ENCODE measurements around the gene CGRRF1.

CGRRF1 gene

GRCh38 chr14:54538055-54538454 lies 28.3 kb downstream of the CGRRF1 start:
- intact Hi-C loops (cut with DNase I; ENCODE audit: low total_unique reads), result no loop called here
- Histone ChIP-seq H3K9me3 (no peaks in the 10 kb centered on the region), H3K4me1 (no peaks in the 10 kb centered on the region), H3K36me3 (peaks cover 6 to 39% (median 20%) of the 10 kb centered on the region in 3 donors), H3K27me3 (no peaks in the 10 kb centered on the region), H3K27ac (no peak overlapping the region), H3K4me3 (no peak overlapping the region)
- no peak for DNase-seq
- TF ChIP-seq CTCF (IDR thresholded peaks at IDR 0.05), result no peak

- no peak overlapping the region for H3K4me3 ChIP-seq
- no peaks in the 10 kb centered on the region for H3K9me3 ChIP-seq
- H3K4me1 ChIP-seq, result no peaks in the 10 kb centered on the region
- no peak for DNase-seq
- no peaks in the 10 kb centered on the region for H3K36me3 ChIP-seq
- TF ChIP-seq CTCF (IDR thresholded peaks at IDR 0.05), result no peak
- H3K27ac ChIP-seq, result no peak overlapping the region
- H3K27me3 ChIP-seq, result no peaks in the 10 kb centered on the region
- intact Hi-C loops (cut with DNase I; ENCODE audit: low total_unique reads), result no loop called here
These were observed 37.9 kb downstream of the CGRRF1 start for GRCh38 chr14:54547583-54547982.

GRCh38 chr14:54548491-54548890 lies 38.8 kb downstream of the CGRRF1 start:
- DNase-seq, result no peak
- no peaks in the 10 kb centered on the region for H3K9me3 ChIP-seq
- H3K4me3 ChIP-seq, result no peak overlapping the region
- no peaks in the 10 kb centered on the region for H3K27me3 ChIP-seq
- TF ChIP-seq CTCF (IDR thresholded peaks at IDR 0.05), result no peak
- H3K4me1 ChIP-seq, result no peaks in the 10 kb centered on the region
- H3K36me3 ChIP-seq, result no peaks in the 10 kb centered on the region
- intact Hi-C loops (cut with DNase I; ENCODE audit: low total_unique reads), result no loop called here
- no peak overlapping the region for H3K27ac ChIP-seq

GRCh38 chr14:54549862-54550261 lies 40.2 kb downstream of the CGRRF1 start:
- no peaks in the 10 kb centered on the region for H3K9me3 ChIP-seq
- no peak for TF ChIP-seq CTCF (IDR thresholded peaks at IDR 0.05)
- no peaks in the 10 kb centered on the region for H3K4me1 ChIP-seq

GRCh38 chr14:54550514-54550913 lies 40.8 kb downstream of the CGRRF1 start:
- Histone ChIP-seq H3K27me3 (no peaks in the 10 kb centered on the region), H3K36me3 (no peaks in the 10 kb centered on the region), H3K4me1 (no peaks in the 10 kb centered on the region), H3K4me3 (no peak overlapping the region), H3K9me3 (no peaks in the 10 kb centered on the region), H3K27ac (no peak overlapping the region)
- no peak for TF ChIP-seq CTCF (IDR thresholded peaks at IDR 0.05)
- DNase-seq, result no peak
- intact Hi-C loops (cut with DNase I; ENCODE audit: low total_unique reads), result no loop called here

More at GRCh38 chr14:54549862-54550261, 40.2 kb downstream of the CGRRF1 start:
- Histone ChIP-seq H3K27ac (no peak overlapping the region), H3K36me3 (no peaks in the 10 kb centered on the region), H3K4me3 (no peak overlapping the region), H3K27me3 (no peaks in the 10 kb centered on the region)
- intact Hi-C loops (cut with DNase I; ENCODE audit: low total_unique reads), result no loop called here
- DNase-seq, result no peak

GRCh38 chr14:54554401-54554800 lies 44.7 kb downstream of the CGRRF1 start:
- no peak for DNase-seq
- Histone ChIP-seq H3K4me3 (no peak overlapping the region), H3K27me3 (peaks cover 0 to 5% of the 10 kb centered on the region in 2 donors), H3K36me3 (no peaks in the 10 kb centered on the region), H3K4me1 (no peaks in the 10 kb centered on the region), H3K9me3 (no peaks in the 10 kb centered on the region), H3K27ac (no peak overlapping the region)
- TF ChIP-seq CTCF (IDR thresholded peaks at IDR 0.05), result no peak
- intact Hi-C loops (cut with DNase I; ENCODE audit: low total_unique reads), result no loop called here

Measured in tibial artery (tissue), 4 donors.